Lower leg skin (tissue), 3 donors: ENCODE data around the gene WNT9B.
"Not testable (repeated sequence)": the region's sequence is repeated elsewhere in the genome, so short reads cannot be mapped to it uniquely, and the experiment has no call there.

Experiments used
- POLR2A ChIP-seq, 2 donors: fragments of 450-650 bp; IDR thresholded peaks; one replicate each; pipeline ENCODE4 v1.6.1; 2016 to 2017; ENCODE audit warnings: antibody characterized with exemption in 2 of 2, mild to moderate bottlenecking in 1 of 2, moderate library complexity in 1 of 2
- TF ChIP-seq, protein P1 (sequence below), 3 donors: fragments of 450-650 bp; IDR thresholded peaks; one replicate each; pipeline ENCODE4 v1.5.1; 2016; ENCODE audit warnings: antibody characterized with exemption in 3 of 3, mild to moderate bottlenecking in 3 of 3, moderate library complexity in 2 of 3

GRCh38 chr17:46840596-46840995, 10.8 kb upstream of the WNT9B start:
- TF ChIP-seq, protein P1, sequence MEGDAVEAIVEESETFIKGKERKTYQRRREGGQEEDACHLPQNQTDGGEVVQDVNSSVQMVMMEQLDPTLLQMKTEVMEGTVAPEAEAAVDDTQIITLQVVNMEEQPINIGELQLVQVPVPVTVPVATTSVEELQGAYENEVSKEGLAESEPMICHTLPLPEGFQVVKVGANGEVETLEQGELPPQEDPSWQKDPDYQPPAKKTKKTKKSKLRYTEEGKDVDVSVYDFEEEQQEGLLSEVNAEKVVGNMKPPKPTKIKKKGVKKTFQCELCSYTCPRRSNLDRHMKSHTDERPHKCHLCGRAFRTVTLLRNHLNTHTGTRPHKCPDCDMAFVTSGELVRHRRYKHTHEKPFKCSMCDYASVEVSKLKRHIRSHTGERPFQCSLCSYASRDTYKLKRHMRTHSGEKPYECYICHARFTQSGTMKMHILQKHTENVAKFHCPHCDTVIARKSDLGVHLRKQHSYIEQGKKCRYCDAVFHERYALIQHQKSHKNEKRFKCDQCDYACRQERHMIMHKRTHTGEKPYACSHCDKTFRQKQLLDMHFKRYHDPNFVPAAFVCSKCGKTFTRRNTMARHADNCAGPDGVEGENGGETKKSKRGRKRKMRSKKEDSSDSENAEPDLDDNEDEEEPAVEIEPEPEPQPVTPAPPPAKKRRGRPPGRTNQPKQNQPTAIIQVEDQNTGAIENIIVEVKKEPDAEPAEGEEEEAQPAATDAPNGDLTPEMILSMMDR (IDR thresholded peaks at IDR 0.05): not testable (repeated sequence)
- TF ChIP-seq POLR2A (IDR thresholded peaks at IDR 0.05): not testable (repeated sequence)
